ENCODE data around the gene UBE2I. TPM values are rescaled to one million over a fixed set of nuclear protein-coding genes. Genes with fewer than 3 reads are reported as not detected.

UBE2I gene
- total RNA-seq, 1 experiment from 2014 or later = 198 TPM

DNA sequence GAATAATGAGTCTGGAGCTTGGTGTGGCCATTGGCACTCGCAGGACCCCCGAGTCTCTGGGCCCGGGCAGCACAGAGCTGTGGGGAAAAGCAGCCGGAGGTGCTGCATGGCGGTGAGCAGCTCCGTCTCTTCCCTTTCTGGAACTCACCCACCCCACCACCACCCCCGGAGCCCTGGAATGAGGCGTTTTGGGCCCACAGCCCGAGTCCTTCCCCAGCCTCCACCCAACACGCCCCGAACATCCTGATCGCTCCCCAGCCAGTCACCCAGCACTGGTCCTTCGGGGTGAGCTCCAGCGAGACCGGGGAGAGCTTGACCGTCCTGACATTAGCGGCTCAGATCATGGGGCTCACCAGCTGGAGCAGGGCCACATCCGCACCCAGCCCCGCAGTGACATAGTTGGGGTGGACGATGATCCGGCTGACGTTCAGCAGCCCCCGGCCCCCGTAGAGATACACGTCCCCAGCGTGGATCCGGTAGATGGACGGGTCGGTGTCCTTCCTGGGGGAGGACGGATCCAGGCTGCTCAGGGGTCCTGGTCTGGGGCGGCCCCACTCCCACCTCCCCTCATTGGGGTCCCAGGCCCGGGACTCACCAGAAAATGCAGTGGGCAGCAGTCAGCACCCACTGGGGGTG is 47.1 kb upstream of the UBE2I start:
- ChIA-PET POLR2A (no interaction called here), CTCF (no interaction called here)
- in situ Hi-C loops (cut with HindIII; ENCODE audit: low pct_unique_long_range_greater_than_20kb, low sequenced_read_pairs) (no loop called here), intact Hi-C loops (cut with micrococcal nuclease; ENCODE audit: unreplicated experiment) (no loop called here)
- H3K27ac ChIP-seq (ENCODE audit: low read length) = no peak overlapping the region
- no peaks in the 10 kb centered on the region for H3K27me3 ChIP-seq (ENCODE audit: control insufficient read depth, insufficient read depth, low read length)
- no peaks in the 10 kb centered on the region for H3K9me3 ChIP-seq (ENCODE audit: control insufficient read depth, insufficient read depth, low read depth, low read length)
- DNase-seq (ENCODE audit: low read depth, low spot score) (no peak), ATAC-seq (no peak)
- no peak for TF ChIP-seq SIN3A (IDR thresholded peaks at IDR 0.05; ENCODE audit: borderline replicate concordance, insufficient read depth, low read depth, low read length)
- TF ChIP-seq CTCF (IDR thresholded peaks at IDR 0.05) = no peak
- no peak for TF ChIP-seq POLR2AphosphoS5 (IDR thresholded peaks at IDR 0.05; ENCODE audit: low read depth, low read length)
- TF ChIP-seq TCF7L2 (IDR thresholded peaks at IDR 0.05; ENCODE audit: low read depth, low read length) = no peak
- TF ChIP-seq, protein P1, sequence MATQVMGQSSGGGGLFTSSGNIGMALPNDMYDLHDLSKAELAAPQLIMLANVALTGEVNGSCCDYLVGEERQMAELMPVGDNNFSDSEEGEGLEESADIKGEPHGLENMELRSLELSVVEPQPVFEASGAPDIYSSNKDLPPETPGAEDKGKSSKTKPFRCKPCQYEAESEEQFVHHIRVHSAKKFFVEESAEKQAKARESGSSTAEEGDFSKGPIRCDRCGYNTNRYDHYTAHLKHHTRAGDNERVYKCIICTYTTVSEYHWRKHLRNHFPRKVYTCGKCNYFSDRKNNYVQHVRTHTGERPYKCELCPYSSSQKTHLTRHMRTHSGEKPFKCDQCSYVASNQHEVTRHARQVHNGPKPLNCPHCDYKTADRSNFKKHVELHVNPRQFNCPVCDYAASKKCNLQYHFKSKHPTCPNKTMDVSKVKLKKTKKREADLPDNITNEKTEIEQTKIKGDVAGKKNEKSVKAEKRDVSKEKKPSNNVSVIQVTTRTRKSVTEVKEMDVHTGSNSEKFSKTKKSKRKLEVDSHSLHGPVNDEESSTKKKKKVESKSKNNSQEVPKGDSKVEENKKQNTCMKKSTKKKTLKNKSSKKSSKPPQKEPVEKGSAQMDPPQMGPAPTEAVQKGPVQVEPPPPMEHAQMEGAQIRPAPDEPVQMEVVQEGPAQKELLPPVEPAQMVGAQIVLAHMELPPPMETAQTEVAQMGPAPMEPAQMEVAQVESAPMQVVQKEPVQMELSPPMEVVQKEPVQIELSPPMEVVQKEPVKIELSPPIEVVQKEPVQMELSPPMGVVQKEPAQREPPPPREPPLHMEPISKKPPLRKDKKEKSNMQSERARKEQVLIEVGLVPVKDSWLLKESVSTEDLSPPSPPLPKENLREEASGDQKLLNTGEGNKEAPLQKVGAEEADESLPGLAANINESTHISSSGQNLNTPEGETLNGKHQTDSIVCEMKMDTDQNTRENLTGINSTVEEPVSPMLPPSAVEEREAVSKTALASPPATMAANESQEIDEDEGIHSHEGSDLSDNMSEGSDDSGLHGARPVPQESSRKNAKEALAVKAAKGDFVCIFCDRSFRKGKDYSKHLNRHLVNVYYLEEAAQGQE (IDR thresholded peaks at IDR 0.05; ENCODE audit: insufficient read depth in 1 of 2, low read depth in 2 of 2, low read length in 1 of 2) = no peak
- H3K4me1 ChIP-seq (ENCODE audit: control insufficient read depth, insufficient read depth, low read length) = no peaks in the 10 kb centered on the region; the same call in 1 of the 2 replicates
- H3K4me3 ChIP-seq (ENCODE audit: low read depth in 2 of 2, low read length in 2 of 2) = no peak overlapping the region
- no TSS peak for BruUV-seq (replicated peaks)
- H3K36me3 ChIP-seq (ENCODE audit: control insufficient read depth, insufficient read depth, low read length) = no peaks in the 10 kb centered on the region

DNA sequence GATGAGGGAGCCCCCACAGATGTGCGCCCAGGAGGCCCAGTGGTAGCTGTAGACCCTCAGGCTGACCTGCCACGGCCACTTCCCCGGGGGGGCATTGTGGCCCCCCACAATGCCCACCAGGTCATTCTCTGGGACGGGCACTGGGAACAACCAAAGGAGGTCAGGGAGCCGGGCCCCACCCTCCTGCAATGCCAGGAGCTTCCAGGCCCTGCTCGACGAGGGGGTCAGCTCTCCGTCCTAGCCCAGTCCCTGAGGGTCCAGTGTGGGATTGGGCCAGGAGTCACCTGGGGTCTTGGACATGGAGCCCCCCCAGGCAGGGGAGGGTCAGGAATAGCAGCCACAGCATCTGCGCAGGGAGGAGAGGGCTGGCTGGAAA is 46.6 kb upstream of the UBE2I start:
- no peaks in the 10 kb centered on the region; the same call in 1 of the 2 replicates for H3K4me1 ChIP-seq (ENCODE audit: control insufficient read depth, insufficient read depth, low read length)
- in situ Hi-C loops (cut with HindIII; ENCODE audit: low pct_unique_long_range_greater_than_20kb, low sequenced_read_pairs) = no loop called here
- DNase-seq (ENCODE audit: low read depth, low spot score) (no peak), ATAC-seq (no peak)
- CTCF ChIA-PET = no interaction called here
- no peak overlapping the region for H3K27ac ChIP-seq (ENCODE audit: low read length)
- no peaks in the 10 kb centered on the region for H3K9me3 ChIP-seq (ENCODE audit: control insufficient read depth, insufficient read depth, low read depth, low read length)
- no peaks in the 10 kb centered on the region for H3K36me3 ChIP-seq (ENCODE audit: control insufficient read depth, insufficient read depth, low read length)
- intact Hi-C loops (cut with micrococcal nuclease; ENCODE audit: unreplicated experiment) = no loop called here
- H3K27me3 ChIP-seq (ENCODE audit: control insufficient read depth, insufficient read depth, low read length) = no peaks in the 10 kb centered on the region
- TF ChIP-seq CTCF (IDR thresholded peaks at IDR 0.05) = no peak
- TF ChIP-seq, protein P1 (IDR thresholded peaks at IDR 0.05; ENCODE audit: insufficient read depth in 1 of 2, low read depth in 2 of 2, low read length in 1 of 2) = no peak
- no TSS peak for BruUV-seq (replicated peaks)
- POLR2A ChIA-PET = no interaction called here
- no peak overlapping the region for H3K4me3 ChIP-seq (ENCODE audit: low read depth in 2 of 2, low read length in 2 of 2)
